Cardiac septum (tissue), 1 donor: ENCODE data around the gene ABL1. TPM values are rescaled to one million over a fixed set of nuclear protein-coding genes. Genes with fewer than 3 reads are reported as not detected.

Experiments used
- DNase-seq: peaks from one replicate; pipeline ENCODE4 v3.0.0-alpha.2; 2020; ENCODE audit warnings: low spot score
- intact Hi-C: fragments of 100-400 bp; cut with DNase I; formaldehyde crosslinking; loops from one replicate; pipeline ENCODE4 v1.14.0; 2022
- total RNA-seq: library from RNA; stranded (reverse); fragmentation: NEBNext Ultra II Directional; extraction: Animal tissue kit (Norgen Biotek cat#: 25700); gene quantifications from one replicate; pipeline ENCODE4 v1.2.1, GENCODE V29; 2021
- donor health status: DM: no; HTN: no; CAD: no.

The ABL1 gene
- total RNA-seq, 1 donor from 2014 or later = 38.0 TPM

GRCh38 chr9:130897105-130897751, 62.2 kb downstream of the ABL1 start:
- no peak for DNase-seq
- intact Hi-C loops = no loop called here

DNA sequence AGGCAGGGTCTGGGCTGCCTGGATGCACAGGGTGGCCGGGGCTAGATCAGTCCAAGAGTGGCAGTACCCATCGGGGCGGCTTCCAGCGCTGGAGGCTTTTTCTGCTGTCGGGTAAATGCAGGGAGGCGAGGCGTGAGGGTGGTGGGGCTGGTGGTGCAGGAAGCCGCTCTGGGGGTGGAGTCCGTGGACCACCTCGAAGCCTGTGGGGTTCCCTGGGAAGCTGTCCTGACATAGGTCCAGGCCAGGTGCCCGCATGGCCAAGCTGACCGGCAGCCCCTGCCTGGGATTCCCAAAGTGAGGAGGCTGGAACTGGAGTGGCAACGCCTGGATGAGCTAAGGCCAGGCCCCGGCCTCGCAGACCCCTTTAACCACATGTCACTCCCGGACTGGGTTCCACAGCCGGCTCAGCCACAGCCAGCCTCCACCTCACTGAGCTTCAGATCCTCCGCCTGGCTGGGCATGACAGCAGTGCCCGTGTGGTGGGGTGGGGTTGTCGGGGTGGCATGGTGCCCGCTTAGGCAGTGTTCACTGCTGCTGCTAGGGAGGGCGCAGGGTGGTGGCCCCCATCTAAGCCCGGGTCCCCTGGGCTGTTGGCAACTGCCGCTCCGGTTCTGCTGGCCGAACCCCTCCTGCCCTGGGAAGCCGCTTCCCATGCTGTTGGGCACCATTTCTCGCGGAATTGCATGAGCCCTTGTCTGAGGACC, 62.9 kb downstream of the ABL1 start:
- intact Hi-C loops = no loop called here
- no peak for DNase-seq

GRCh38 chr9:130898552-130898852, 63.4 kb downstream of the ABL1 start:
- intact Hi-C loops = no loop called here

DNA sequence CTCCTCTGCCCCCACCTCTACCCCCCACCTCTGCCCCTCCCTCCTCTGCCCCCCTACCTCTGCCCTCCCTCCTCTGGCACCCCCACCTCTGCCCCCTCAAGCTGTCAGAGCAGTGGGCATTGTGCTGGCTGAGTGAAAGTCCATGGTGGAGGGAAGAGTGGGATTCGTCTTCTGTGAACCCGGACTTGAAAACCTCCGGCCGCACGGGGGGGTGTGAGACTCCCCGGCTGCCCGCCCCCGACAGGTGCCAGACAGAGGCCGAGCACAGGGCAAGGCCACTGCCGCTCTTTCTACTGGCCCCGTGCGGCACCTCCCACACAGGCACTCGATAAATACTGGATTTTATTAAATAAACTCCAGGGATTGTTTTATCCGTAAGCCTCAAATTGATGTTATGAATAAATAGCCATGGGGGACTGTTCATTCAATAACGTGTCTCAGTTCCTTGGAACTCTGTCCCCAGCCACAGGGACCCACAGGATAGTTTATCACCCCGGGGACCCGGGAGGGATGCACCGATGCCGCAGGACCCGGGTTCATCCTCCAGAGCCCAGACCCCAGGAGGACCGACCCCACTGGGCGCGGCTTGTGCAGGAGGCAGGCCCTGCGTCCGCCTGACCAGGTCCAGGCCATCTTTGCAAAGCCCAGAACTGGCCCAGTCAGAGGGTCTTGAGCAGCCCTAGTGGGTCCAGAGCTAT, 64.1 kb downstream of the ABL1 start:
- intact Hi-C loops = no loop called here
- DNase-seq = no peak

More at GRCh38 chr9:130898552-130898852, 63.4 kb downstream of the ABL1 start:
- DNase-seq = no peak

GRCh38 chr9:130900701-130901497, 65.8 kb downstream of the ABL1 start:
- no peak for DNase-seq

DNA sequence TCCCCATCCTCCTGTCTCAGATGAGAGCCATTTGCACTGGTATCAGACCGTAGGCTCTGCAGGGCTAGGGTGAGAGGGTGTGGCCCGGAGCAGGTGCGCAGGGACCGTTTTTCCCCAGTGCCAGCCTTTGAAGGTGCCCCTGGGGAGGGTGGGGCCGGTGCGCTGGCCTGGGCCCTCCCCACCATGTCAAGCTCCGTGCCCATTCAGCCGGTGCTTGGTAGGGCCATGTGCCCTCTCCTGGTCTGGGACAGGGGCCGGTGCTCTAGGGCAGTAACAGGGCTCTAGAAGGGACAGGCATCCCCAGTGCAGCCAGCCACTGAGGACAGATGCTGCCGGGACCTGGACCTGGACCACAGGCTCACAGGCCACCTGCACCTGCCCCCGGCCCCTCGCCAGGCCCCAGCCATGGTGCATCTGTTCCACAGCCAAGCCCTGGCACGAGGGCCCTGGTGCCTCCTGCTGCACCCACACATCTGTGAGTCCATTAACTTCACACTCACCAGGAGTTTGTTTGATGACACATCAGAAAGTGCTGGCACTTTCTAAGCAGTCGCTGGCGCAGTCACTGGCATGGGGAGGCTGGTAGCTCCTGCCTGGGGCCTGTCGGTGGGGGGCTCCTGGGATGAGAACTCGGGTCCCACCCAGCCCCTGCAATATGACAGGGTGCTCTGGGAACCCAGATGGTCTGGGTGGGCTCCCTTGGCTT, 66.6 kb downstream of the ABL1 start:
- DNase-seq = no peak

More at GRCh38 chr9:130900701-130901497, 65.8 kb downstream of the ABL1 start:
- intact Hi-C loops = no loop called here

GRCh38 chr9:130902204-130903185, 67.4 kb downstream of the ABL1 start:
- DNase-seq = no peak
- intact Hi-C loops = no loop called here

More for the DNA sequence above, 66.6 kb downstream of the ABL1 start:
- intact Hi-C loops = no loop called here

- DNase-seq = no peak
- intact Hi-C loops = no loop called here
Measured at GRCh38 chr9:130903194-130904069, 68.4 kb downstream of the ABL1 start.

- no peak for DNase-seq
- intact Hi-C loops = no loop called here
Measured at GRCh38 chr9:130904070-130905044, 69.3 kb downstream of the ABL1 start.

DNA sequence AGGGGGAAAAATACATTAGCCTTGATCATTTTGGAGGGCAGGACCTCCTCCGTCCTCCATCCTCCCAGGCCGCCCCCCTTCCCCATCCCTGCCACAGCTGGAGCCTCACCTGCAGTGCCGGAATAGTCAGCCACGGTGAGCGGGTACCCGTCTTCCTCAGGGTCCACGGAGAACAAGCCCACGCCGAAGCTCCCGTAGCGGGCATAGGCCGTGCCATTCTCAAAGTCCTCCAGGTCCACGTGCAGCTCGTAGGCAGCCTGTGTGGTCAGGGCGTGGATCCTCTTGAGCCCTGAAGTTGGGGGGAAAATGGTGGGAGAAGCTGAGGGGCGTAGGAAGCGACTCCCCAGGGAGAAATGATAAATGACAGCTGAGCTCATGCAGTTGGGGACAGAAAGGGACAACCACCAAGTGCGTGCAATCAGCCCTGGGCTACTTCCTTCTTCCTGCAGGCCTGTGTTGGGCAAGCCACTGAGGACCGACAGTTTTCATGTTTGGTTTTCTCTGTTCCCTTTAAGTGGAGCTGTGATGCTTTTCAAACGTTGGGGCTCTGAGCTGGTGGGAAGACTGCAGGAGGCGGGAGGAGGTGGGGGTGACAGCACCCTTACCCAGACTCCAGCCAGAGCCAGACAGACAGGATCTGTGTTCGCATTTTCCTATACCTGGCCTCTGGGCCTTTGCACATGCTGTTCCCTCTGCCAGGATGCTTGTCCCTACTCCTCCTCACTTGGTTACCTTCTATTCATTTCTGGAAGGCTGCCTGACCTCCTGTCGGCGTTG, 70.3 kb downstream of the ABL1 start:
- DNase-seq = no peak
- intact Hi-C loops = no loop called here

GRCh38 chr9:130905902-130906734, 71.1 kb downstream of the ABL1 start:
- no peak for DNase-seq
- intact Hi-C loops = no loop called here

GRCh38 chr9:130906735-130907416, 71.8 kb downstream of the ABL1 start:
- intact Hi-C loops = no loop called here

GRCh38 chr9:130908146-130908877, 73.3 kb downstream of the ABL1 start:
- intact Hi-C loops = no loop called here
- DNase-seq = no peak

More at GRCh38 chr9:130906735-130907416, 71.8 kb downstream of the ABL1 start:
- DNase-seq = no peak
